MM.1S (cell line): ENCODE data around the gene HYAL3.
"Not testable (repeated sequence)": the region's sequence is repeated elsewhere in the genome, so short reads cannot be mapped to it uniquely, and the experiment has no call there.

Source experiments
- DNase-seq: peaks from one replicate; pipeline ENCODE4 v3.0.0-alpha.2; 2015
- H2AFZ ChIP-seq: fragments of 300-600 bp; sonication (generic); 2 replicates; pipeline ENCODE4 v1.6.0; 2016; ENCODE audit warnings: antibody characterized with exemption, low read length
- H3F3A ChIP-seq: fragments of 300-600 bp; sonication (generic); 2 replicates; pipeline ENCODE4 v1.6.1; 2016; ENCODE audit warnings: mild to moderate bottlenecking, antibody characterized with exemption, low read length, moderate library complexity, mixed read lengths; ENCODE audit not compliant: insufficient read depth
- H3K27ac ChIP-seq: fragments of 300-600 bp; sonication (generic); 2 replicates; pipeline ENCODE4 v1.5.1; 2016; ENCODE audit warnings: mild to moderate bottlenecking, low read length
- H3K27me3 ChIP-seq: fragments of 300-600 bp; sonication (generic); replicated peaks from 2 replicates; pipeline ENCODE4 v1.6.0; 2016; ENCODE audit warnings: low read length; ENCODE audit not compliant: insufficient read depth
- H3K36me3 ChIP-seq: fragments of 300-600 bp; sonication (generic); replicated peaks from 2 replicates; pipeline ENCODE4 v1.6.1; 2016; ENCODE audit warnings: mild to moderate bottlenecking, low read length, mixed read lengths; ENCODE audit not compliant: insufficient read depth
- H3K4me1 ChIP-seq: fragments of 300-600 bp; sonication (generic); 2 replicates; pipeline ENCODE4 v1.6.1; 2016; ENCODE audit warnings: low read length, mixed read lengths
- H3K4me2 ChIP-seq: fragments of 300-600 bp; sonication (generic); 2 replicates; pipeline ENCODE4 v1.6.0; 2016; ENCODE audit warnings: low read depth, low read length
- H3K4me3 ChIP-seq: fragments of 300-600 bp; sonication (generic); 2 replicates; pipeline ENCODE4 v1.5.1; 2016; ENCODE audit warnings: low read length, mixed read lengths
- H3K79me2 ChIP-seq: fragments of 300-600 bp; sonication (generic); 2 replicates; pipeline ENCODE4 v1.6.1; 2016; ENCODE audit warnings: mixed run types, low read length, mixed read lengths
- H3K9ac ChIP-seq: fragments of 300-600 bp; sonication (generic); 2 replicates; pipeline ENCODE4 v1.6.1; 2016; ENCODE audit warnings: low read length, mixed read lengths
- H3K9me2 ChIP-seq: fragments of 300-600 bp; sonication (generic); replicated peaks from 2 replicates; pipeline ENCODE4 v1.6.1; 2016; ENCODE audit warnings: mild to moderate bottlenecking, low read length, mixed read lengths; ENCODE audit not compliant: insufficient read depth
- H3K9me3 ChIP-seq: fragments of 300-600 bp; sonication (generic); replicated peaks from 2 replicates; pipeline ENCODE4 v1.6.1; 2016; ENCODE audit warnings: mild to moderate bottlenecking, low read length, mixed read lengths; ENCODE audit not compliant: insufficient read depth
- H4K20me1 ChIP-seq: fragments of 300-600 bp; sonication (generic); 2 replicates; pipeline ENCODE4 v1.6.1; 2016; ENCODE audit warnings: mild to moderate bottlenecking, low read length, moderate library complexity, mixed read lengths; ENCODE audit not compliant: insufficient read depth
- CTCF ChIP-seq: fragments of 300-600 bp; sonication (generic); IDR thresholded peaks from 2 replicates; pipeline ENCODE4 v1.5.1; 2016; ENCODE audit warnings: antibody characterized with exemption, low read length, mixed read lengths
- EZH2 ChIP-seq: fragments of 300-600 bp; sonication (generic); optimal IDR thresholded peaks from 2 replicates; pipeline ENCODE3; 2017; ENCODE audit warnings: low read depth, mild to moderate bottlenecking, antibody characterized with exemption, low read length, mixed read lengths
- EZH2phosphoT487 ChIP-seq: fragments of 300-600 bp; sonication (generic); IDR thresholded peaks from 2 replicates; pipeline ENCODE4 v1.6.1; 2018; ENCODE audit warnings: antibody characterized with exemption, low read length

Gene HYAL3

GRCh38 chr3:50273689-50274065, 25.5 kb downstream of the HYAL3 start:
- H2AFZ ChIP-seq = no peak overlapping the region
- no peaks in the 10 kb centered on the region for H3K9me3 ChIP-seq
- peak overlapping the region; percentile 99; the same call in 1 of the 2 replicates for H3K4me2 ChIP-seq
- H3K9ac ChIP-seq = no peak overlapping the region
- no peaks in the 10 kb centered on the region for H3K9me2 ChIP-seq
- H3K27ac ChIP-seq = no peak overlapping the region
- H3K4me3 ChIP-seq = peak overlapping the region; percentile 54
- H3K4me1 ChIP-seq = peaks cover 13% of the 10 kb centered on the region; the same call in 1 of the 2 replicates
- H3F3A ChIP-seq = no peaks in the 10 kb centered on the region
- DNase-seq = no peak
- peaks cover 84% of the 10 kb centered on the region for H3K27me3 ChIP-seq
- H3K36me3 ChIP-seq = no peaks in the 10 kb centered on the region
- no peaks in the 10 kb centered on the region for H3K79me2 ChIP-seq
- TF ChIP-seq CTCF = no peak
- TF ChIP-seq EZH2 = no peak
- TF ChIP-seq EZH2phosphoT487 = no peak
- H4K20me1 ChIP-seq = no peaks in the 10 kb centered on the region

- H2AFZ ChIP-seq = peak overlapping the region; percentile 24
- peaks cover 87% of the 10 kb centered on the region for H3K27me3 ChIP-seq
- no peaks in the 10 kb centered on the region for H3F3A ChIP-seq
- peaks cover 13% of the 10 kb centered on the region; the same call in 1 of the 2 replicates for H3K4me1 ChIP-seq
- no peak overlapping the region for H3K27ac ChIP-seq
- peak; percentile 85 for DNase-seq
- no peak for TF ChIP-seq EZH2
- no peak for TF ChIP-seq EZH2phosphoT487
- TF ChIP-seq CTCF = peak; percentile 93
- peak overlapping the region; percentile 54 for H3K4me3 ChIP-seq
- H4K20me1 ChIP-seq = no peaks in the 10 kb centered on the region
- no peaks in the 10 kb centered on the region for H3K79me2 ChIP-seq
- H3K4me2 ChIP-seq = peak overlapping the region; percentile 99
- no peaks in the 10 kb centered on the region for H3K9me2 ChIP-seq
- H3K9ac ChIP-seq = no peak overlapping the region; the same call in 1 of the 2 replicates
- H3K9me3 ChIP-seq = no peaks in the 10 kb centered on the region
- H3K36me3 ChIP-seq = no peaks in the 10 kb centered on the region
Measured at GRCh38 chr3:50272911-50273688, 26.1 kb downstream of the HYAL3 start.

- H3K79me2 ChIP-seq, H3K36me3 ChIP-seq, H4K20me1 ChIP-seq, H3F3A ChIP-seq, H3K27ac ChIP-seq, H3K4me3 ChIP-seq, DNase-seq, H3K9me3 ChIP-seq, H3K9me2 ChIP-seq, H2AFZ ChIP-seq, H3K9ac ChIP-seq: not testable (repeated sequence)
- Histone ChIP-seq H3K4me1 (peaks cover 13% of the 10 kb centered on the region; the same call in 1 of the 2 replicates), H3K27me3 (peaks cover 89% of the 10 kb centered on the region), H3K4me2 (peak overlapping the region; percentile 99)
Measured at GRCh38 chr3:50272538-50272910, 26.7 kb downstream of the HYAL3 start.

- Histone ChIP-seq H3K9me3 (no peaks in the 10 kb centered on the region), H3F3A (no peaks in the 10 kb centered on the region), H3K79me2 (no peaks in the 10 kb centered on the region), H3K4me2 (no peak overlapping the region), H4K20me1 (no peaks in the 10 kb centered on the region), H3K4me3 (no peak overlapping the region), H2AFZ (no peak overlapping the region), H3K9ac (no peak overlapping the region), H3K4me1 (peaks cover 13% of the 10 kb centered on the region; the same call in 1 of the 2 replicates), H3K27me3 (peaks cover 91% of the 10 kb centered on the region), H3K36me3 (no peaks in the 10 kb centered on the region), H3K27ac (no peak overlapping the region), H3K9me2 (no peaks in the 10 kb centered on the region)
- no peak for DNase-seq
- TF ChIP-seq EZH2 (no peak), CTCF (no peak), EZH2phosphoT487 (no peak)
Measured at GRCh38 chr3:50271314-50271936, 27.8 kb downstream of the HYAL3 start.
